Measurements from ENCODE around the gene NMNAT1.

Gene NMNAT1

DNA sequence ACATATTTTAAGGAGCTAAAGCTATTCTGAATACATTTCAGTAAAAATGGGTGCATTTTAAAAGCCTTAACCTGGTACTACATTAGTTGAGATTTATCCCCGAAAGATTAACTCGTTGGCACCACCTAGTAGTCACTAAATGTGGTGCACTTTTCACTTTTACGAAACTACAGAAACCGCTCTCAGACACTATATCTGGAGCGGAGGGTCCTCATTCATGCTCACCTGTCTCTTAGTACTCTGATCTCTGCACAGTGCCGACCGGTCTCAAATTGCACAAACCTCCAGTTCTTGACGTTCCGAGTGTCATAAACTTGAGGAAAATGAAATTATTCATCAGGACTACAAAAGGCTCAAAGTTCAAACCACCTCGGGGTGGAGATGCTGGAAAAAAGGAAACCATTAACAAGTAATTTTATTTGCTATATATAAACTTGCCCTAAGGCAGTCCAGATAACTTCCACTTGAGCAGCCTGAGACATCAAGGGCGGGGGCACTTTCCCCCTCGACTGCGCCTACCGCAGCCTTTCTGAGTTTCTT lies 806 bp upstream of the NMNAT1 start:
- H3K4me1 Mint-ChIP-seq (ENCODE audit: low read depth in 2 of 2), result peaks cover 12 to 16% of the 10 kb centered on the region in 2 donors
- peak overlapping the region; percentile 96 to 98 for H3K27ac Mint-ChIP-seq
- ATAC-seq (replicated peaks), result peak; percentile 34
- DNase-seq, result peak; percentile 4 to 14 (median 11)
- peaks cover 33% of the 10 kb centered on the region for H3K36me3 Mint-ChIP-seq (ENCODE audit: insufficient read depth)
- H3K4me3 Mint-ChIP-seq, result peak overlapping the region; percentile 92 to 98
- no peaks in the 10 kb centered on the region for H3K9me3 Mint-ChIP-seq
- no peaks in the 10 kb centered on the region for H3K27me3 Mint-ChIP-seq

DNA sequence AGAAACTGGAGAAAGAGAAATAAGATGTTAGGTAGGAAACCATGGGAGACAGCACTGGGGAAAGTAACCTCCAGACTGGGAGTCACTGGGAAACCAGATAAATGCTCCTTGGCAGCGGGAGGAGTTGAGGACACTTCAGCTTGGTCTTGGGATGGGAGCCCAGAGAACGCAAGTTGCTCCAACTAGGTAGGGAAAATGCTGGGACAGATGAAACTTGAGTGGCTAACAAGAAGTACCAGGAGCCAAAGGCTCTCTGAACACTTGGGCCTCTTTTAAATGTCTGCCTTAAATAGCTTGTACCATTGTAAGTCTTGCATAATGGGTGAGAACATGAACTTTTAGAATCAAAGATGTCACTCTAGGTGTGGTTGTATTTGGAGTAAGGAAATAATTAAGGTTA lies 3.0 kb downstream of the NMNAT1 start:
- H3K27me3 Mint-ChIP-seq, result no peaks in the 10 kb centered on the region
- peak overlapping the region in 1 of 2 donors; percentile 55 for H3K27ac Mint-ChIP-seq
- no peak overlapping the region for H3K4me3 Mint-ChIP-seq
- peaks cover 15% of the 10 kb centered on the region for H3K36me3 Mint-ChIP-seq (ENCODE audit: insufficient read depth)
- H3K9me3 Mint-ChIP-seq, result no peaks in the 10 kb centered on the region
- H3K4me1 Mint-ChIP-seq (ENCODE audit: low read depth in 2 of 2), result peaks cover 11 to 23% of the 10 kb centered on the region in 2 donors
- ATAC-seq (replicated peaks) (no peak), DNase-seq (no peak)

GRCh38 chr1:9957726-9958125 lies 14.5 kb downstream of the NMNAT1 start:
- peaks cover 5% of the 10 kb centered on the region for H3K36me3 Mint-ChIP-seq (ENCODE audit: insufficient read depth)
- H3K4me3 Mint-ChIP-seq, result no peak overlapping the region
- DNase-seq, result no peak
- no peak overlapping the region for H3K27ac Mint-ChIP-seq
- no peaks in the 10 kb centered on the region for H3K27me3 Mint-ChIP-seq
- no peaks in the 10 kb centered on the region for H3K9me3 Mint-ChIP-seq
- H3K4me1 Mint-ChIP-seq (ENCODE audit: low read depth in 2 of 2), result no peaks in the 10 kb centered on the region
- ATAC-seq (replicated peaks), result no peak

DNA sequence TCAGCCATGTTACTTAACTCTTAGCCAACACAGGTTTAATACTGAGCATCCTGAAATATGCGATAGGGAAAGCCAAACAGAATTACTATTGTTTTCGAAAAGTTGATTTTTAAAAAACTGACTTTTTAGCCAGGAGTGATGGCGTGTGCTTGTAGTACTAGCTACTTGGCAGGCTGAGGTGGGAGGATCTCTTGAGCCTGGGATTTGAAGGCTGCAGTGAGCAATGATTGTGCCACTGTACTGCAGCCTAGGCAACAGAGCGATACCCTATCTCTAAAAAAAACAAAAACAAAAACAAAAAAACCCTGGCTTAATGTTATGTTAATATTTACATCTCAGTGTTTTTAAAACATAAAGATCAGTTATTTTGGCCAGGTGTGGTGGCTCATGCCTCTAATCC lies 16.7 kb downstream of the NMNAT1 start:
- no peak overlapping the region for H3K4me3 Mint-ChIP-seq
- DNase-seq, result no peak
- no peaks in the 10 kb centered on the region for H3K27me3 Mint-ChIP-seq
- H3K9me3 Mint-ChIP-seq, result no peaks in the 10 kb centered on the region
- no peak overlapping the region for H3K27ac Mint-ChIP-seq
- ATAC-seq (replicated peaks), result no peak
- H3K4me1 Mint-ChIP-seq (ENCODE audit: low read depth in 2 of 2), result no peaks in the 10 kb centered on the region
- H3K36me3 Mint-ChIP-seq (ENCODE audit: insufficient read depth), result no peaks in the 10 kb centered on the region

- H3K4me1 Mint-ChIP-seq (ENCODE audit: low read depth in 2 of 2), result no peaks in the 10 kb centered on the region
- H3K27ac Mint-ChIP-seq, result no peak overlapping the region
- no peak overlapping the region for H3K4me3 Mint-ChIP-seq
- ATAC-seq (replicated peaks) (no peak), DNase-seq (no peak)
- H3K36me3 Mint-ChIP-seq (ENCODE audit: insufficient read depth), result no peaks in the 10 kb centered on the region
- H3K27me3 Mint-ChIP-seq, result no peaks in the 10 kb centered on the region
- H3K9me3 Mint-ChIP-seq, result no peaks in the 10 kb centered on the region
Measured at GRCh38 chr1:9960706-9961562, 17.7 kb downstream of the NMNAT1 start.

DNA sequence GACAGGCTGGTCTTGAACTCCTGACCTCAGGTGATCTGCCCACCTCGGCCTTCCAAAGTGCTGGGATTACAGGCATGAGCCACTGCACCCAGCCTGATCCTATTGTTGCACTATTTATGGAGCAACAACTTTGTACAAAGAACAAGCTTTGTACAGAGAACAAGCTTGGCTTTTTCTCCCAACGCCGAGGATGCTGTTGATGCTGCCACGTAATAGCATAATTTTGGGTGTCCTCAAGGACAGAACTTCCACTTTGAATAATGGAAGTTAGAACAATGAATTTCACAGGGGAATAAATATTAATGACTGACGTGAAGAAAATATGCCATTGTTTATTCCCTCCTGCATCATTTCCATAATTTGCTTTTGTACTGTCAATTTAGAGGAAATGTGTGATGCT lies 41.0 kb downstream of the NMNAT1 start:
- no peaks in the 10 kb centered on the region for H3K27me3 Mint-ChIP-seq
- no peaks in the 10 kb centered on the region for H3K9me3 Mint-ChIP-seq
- H3K36me3 Mint-ChIP-seq (ENCODE audit: insufficient read depth), result peaks cover 17% of the 10 kb centered on the region
- no peaks in the 10 kb centered on the region for H3K4me1 Mint-ChIP-seq (ENCODE audit: low read depth in 2 of 2)
- no peak overlapping the region for H3K27ac Mint-ChIP-seq
- no peak overlapping the region for H3K4me3 Mint-ChIP-seq
- ATAC-seq (replicated peaks), result no peak
- no peak for DNase-seq

GRCh38 chr1:9985001-9985400 lies 41.7 kb downstream of the NMNAT1 start:
- Mint-ChIP-seq H3K9me3 (no peaks in the 10 kb centered on the region), H3K27me3 (no peaks in the 10 kb centered on the region), H3K4me1 (ENCODE audit: low read depth in 2 of 2) (no peaks in the 10 kb centered on the region), H3K4me3 (no peak overlapping the region), H3K36me3 (ENCODE audit: insufficient read depth) (peaks cover 17% of the 10 kb centered on the region), H3K27ac (no peak overlapping the region)
- DNase-seq, result no peak
- ATAC-seq (replicated peaks), result no peak

- Mint-ChIP-seq H3K27ac (no peak overlapping the region), H3K27me3 (peaks cover 14 to 17% of the 10 kb centered on the region in 2 donors), H3K4me3 (no peak overlapping the region), H3K4me1 (ENCODE audit: low read depth in 2 of 2) (no peaks in the 10 kb centered on the region), H3K9me3 (no peaks in the 10 kb centered on the region), H3K36me3 (ENCODE audit: insufficient read depth) (peaks cover 3% of the 10 kb centered on the region)
- ATAC-seq (replicated peaks), result no peak
- DNase-seq, result no peak
Measured at GRCh38 chr1:9989773-9990172, 46.5 kb downstream of the NMNAT1 start.

- no peak overlapping the region for H3K27ac Mint-ChIP-seq
- H3K27me3 Mint-ChIP-seq, result peaks cover 14 to 17% of the 10 kb centered on the region in 2 donors
- no peaks in the 10 kb centered on the region for H3K4me1 Mint-ChIP-seq (ENCODE audit: low read depth in 2 of 2)
- DNase-seq (no peak), ATAC-seq (replicated peaks) (no peak)
- H3K36me3 Mint-ChIP-seq (ENCODE audit: insufficient read depth), result peaks cover 3% of the 10 kb centered on the region
- H3K9me3 Mint-ChIP-seq, result no peaks in the 10 kb centered on the region
- no peak overlapping the region for H3K4me3 Mint-ChIP-seq
Measured at GRCh38 chr1:9990944-9991343, 47.7 kb downstream of the NMNAT1 start.

DNA sequence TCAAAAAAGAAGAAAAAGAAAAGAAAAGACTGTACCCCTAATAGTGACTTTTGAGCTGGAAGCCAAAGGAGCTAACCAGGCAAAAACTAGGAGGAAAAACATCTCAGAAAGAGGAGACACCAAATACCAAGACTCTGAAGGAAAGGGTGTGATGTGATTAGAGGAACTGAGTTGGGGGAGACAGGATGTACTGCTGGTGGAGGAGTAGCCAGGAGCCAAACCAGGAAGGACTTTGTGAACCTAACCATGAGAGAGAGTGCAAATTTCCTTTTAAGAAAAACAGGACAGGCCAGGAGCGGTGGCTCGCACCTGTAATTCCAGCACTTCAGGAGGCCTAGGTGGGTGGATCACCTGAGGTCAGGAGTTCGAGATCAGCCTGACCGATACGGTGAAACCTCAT lies 49.6 kb downstream of the NMNAT1 start:
- no peak for DNase-seq
- ATAC-seq (replicated peaks), result no peak
- peaks cover 22 to 34% of the 10 kb centered on the region in 2 donors for H3K27me3 Mint-ChIP-seq
- H3K9me3 Mint-ChIP-seq, result no peaks in the 10 kb centered on the region
- peaks cover 3% of the 10 kb centered on the region for H3K36me3 Mint-ChIP-seq (ENCODE audit: insufficient read depth)
- H3K27ac Mint-ChIP-seq, result no peak overlapping the region
- H3K4me3 Mint-ChIP-seq, result no peak overlapping the region
- peaks cover 4 to 5% of the 10 kb centered on the region in 2 donors for H3K4me1 Mint-ChIP-seq (ENCODE audit: low read depth in 2 of 2)

GRCh38 chr1:9993561-9994075 lies 50.3 kb downstream of the NMNAT1 start:
- ATAC-seq (replicated peaks) (no peak), DNase-seq (no peak)
- Mint-ChIP-seq H3K4me1 (ENCODE audit: low read depth in 2 of 2) (peaks cover 4 to 10% of the 10 kb centered on the region in 2 donors), H3K4me3 (no peak overlapping the region), H3K27ac (no peak overlapping the region), H3K27me3 (peaks cover 29 to 41% of the 10 kb centered on the region in 2 donors), H3K9me3 (no peaks in the 10 kb centered on the region), H3K36me3 (ENCODE audit: insufficient read depth) (peaks cover 3% of the 10 kb centered on the region)

- Mint-ChIP-seq H3K4me1 (ENCODE audit: low read depth in 2 of 2) (peaks cover 4 to 10% of the 10 kb centered on the region in 2 donors), H3K36me3 (ENCODE audit: insufficient read depth) (peaks cover 3% of the 10 kb centered on the region), H3K4me3 (peak within 1 kb of the TSS; percentile 72 to 84), H3K27ac (no peak within 1 kb of the TSS), H3K27me3 (peaks cover 46 to 59% of the 10 kb centered on the region in 2 donors), H3K9me3 (no peaks in the 10 kb centered on the region)
- ATAC-seq (replicated peaks) (peak; percentile 53), DNase-seq (peak in 1 of 3 experiments; percentile 2)
Measured at GRCh38 chr1:9996624-9997582, 53.6 kb downstream of the NMNAT1 start, which contains the start of gene RBP7. Gene RBP7, plus strand, starts transcription at chr1:9997228. Its CDS starts 31 bp downstream, at chr1:9997259.

DNA sequence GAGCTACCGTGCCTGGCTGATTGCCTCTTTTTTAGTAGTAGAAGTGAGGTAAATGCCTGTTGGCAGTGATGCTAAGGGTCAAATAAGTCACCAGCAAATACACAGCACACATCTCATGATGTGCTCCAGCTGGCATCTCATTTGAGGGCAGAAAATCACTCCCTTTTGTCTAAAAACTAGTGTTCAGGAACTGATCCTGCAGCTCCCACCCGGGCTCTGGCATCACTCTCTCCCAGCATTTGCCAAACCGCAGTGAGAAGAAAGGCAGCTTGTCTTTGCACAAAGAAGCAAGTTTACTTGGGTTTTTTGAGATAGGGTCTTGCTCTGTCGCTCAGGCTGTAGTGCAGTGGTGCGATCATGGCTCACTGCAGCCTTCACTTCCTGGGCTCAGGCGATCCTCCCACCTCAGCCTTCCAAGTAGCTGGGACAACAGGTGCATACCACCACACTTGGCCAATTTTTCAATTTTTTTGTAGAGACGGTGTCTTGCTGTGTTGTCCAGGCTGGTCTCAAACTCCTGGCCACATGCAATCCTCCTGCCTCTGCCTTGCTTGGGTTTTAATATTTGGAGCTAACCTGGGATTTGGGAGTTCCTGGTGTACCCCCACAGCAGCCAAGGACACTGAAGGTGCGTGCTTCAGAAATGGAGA lies 57.9 kb downstream of the NMNAT1 start:
- Mint-ChIP-seq H3K27me3 (peaks cover 44 to 55% of the 10 kb centered on the region in 2 donors), H3K4me3 (no peak overlapping the region), H3K27ac (no peak overlapping the region), H3K9me3 (no peaks in the 10 kb centered on the region), H3K4me1 (ENCODE audit: low read depth in 2 of 2) (peaks cover 4 to 10% of the 10 kb centered on the region in 2 donors), H3K36me3 (ENCODE audit: insufficient read depth) (no peaks in the 10 kb centered on the region)
- DNase-seq (no peak), ATAC-seq (replicated peaks) (no peak)
